HG02981 (cell line): Measurements from ENCODE around the gene THADA.
A peak's percentile ranks its signal among the peaks of the same experiment; 100 is the strongest.

Experiments
- ATAC-seq: cut with Tn5 transposase; IDR thresholded peaks from one replicate; pipeline ENCODE4 v1.9.1; 2021; ENCODE audit warnings: mild to moderate bottlenecking, moderate library complexity; ENCODE audit not compliant: unreplicated experiment

THADA gene

GRCh38 chr2:43472527-43473194, 123.2 kb downstream of the THADA start:
- ATAC-seq = no peak

GRCh38 chr2:43469713-43470112, 126.1 kb downstream of the THADA start:
- no peak for ATAC-seq

GRCh38 chr2:43469094-43469493, 126.7 kb downstream of the THADA start:
- no peak for ATAC-seq

DNA sequence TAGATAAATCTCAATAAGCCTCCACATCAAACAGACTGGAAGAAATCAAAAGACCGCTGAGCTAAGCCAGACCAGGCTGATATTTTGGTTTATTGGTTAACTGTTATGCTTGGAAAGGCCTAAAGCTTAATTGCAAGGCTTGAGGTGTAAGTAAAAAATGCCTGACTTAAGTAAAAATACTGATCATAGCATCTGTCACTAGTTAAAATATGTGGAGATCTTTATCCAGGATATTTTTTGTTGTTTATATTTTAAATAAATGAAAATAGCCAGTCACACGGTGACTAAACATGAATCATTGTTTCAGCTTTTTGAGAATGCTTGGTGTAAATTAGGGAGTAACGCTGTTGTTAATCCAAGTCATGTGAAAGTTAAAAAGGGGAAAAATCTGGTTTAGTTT, 127.9 kb downstream of the THADA start:
- ATAC-seq = no peak

DNA sequence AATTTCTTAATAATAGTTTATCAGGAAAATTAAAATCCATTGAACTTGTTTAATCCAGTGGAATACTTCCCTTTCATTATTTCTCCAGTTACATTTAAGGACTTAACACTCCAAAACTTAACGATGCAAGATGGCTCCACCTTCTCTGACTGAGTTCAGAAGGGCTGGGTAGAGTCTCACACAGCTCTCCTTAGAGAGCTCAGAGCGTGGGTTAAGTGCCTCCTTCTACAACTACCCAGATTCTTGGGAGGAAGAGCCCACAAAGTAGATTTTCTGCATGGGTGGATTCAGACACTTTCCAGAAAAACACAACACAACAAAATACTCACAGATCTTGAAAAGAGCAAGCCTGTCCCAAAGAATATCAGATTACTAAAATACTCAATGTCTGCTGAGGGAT, 130.6 kb downstream of the THADA start:
- ATAC-seq = no peak

GRCh38 chr2:43464590-43464989, 131.2 kb downstream of the THADA start:
- no peak for ATAC-seq

GRCh38 chr2:43462866-43463641, 132.8 kb downstream of the THADA start:
- ATAC-seq = no peak

- peak; percentile 77 for ATAC-seq
Measured at GRCh38 chr2:43461453-43462073, 134.3 kb downstream of the THADA start.

DNA sequence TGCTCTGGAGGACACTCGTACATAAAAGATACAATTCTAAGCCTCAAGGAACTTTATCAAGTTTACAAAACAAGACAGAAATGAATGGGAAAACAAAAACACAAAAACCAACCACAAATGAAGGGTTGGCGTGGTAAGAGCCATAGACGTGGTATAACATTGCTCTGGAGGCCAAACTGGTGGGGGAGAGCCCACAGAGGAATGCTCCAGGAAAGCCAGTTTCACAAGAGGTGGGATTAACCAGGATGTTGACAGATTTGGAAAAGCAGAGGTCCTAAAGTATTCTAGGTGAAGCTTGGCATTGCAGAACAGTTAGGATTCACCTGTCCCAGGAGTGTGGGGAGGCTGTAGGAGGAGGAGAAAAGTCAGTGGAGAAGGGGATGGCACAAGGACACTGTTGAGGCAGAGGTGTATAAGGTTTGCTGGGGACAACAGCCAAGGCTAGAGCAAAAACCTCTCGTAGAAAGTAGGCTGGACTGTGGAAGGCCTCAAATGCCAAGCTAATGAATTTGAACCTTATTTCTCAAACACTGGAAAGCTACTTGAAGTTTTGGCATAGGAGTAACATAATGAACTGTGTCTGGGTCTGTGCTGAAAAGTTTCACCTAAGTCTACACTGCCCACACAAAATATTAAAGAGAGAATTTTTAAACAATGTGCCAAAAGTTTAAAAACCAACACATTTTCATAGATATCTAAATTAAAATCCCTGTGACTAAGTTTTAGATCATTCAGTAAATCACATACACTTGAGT, 135.1 kb downstream of the THADA start:
- no peak for ATAC-seq

DNA sequence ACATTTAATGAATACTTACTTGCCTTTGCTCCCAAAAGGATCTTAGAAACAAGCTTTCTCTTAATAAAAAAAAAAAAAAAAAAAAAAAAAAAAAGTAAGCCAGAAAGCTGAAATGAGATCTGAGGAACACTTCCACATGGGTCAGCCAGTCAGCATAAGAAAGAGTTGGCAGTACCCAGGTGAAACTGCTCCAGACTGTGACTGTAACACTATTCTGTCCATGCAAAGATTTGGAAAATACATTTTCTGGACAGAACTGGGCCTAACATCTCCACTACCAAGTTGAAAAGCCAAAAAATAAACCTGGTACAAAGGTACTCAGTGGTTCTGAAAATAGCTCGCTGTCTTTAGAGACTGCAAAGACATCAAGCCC, 135.7 kb downstream of the THADA start:
- ATAC-seq = no peak

- ATAC-seq = no peak
Measured at GRCh38 chr2:43459446-43460173, 136.2 kb downstream of the THADA start.

DNA sequence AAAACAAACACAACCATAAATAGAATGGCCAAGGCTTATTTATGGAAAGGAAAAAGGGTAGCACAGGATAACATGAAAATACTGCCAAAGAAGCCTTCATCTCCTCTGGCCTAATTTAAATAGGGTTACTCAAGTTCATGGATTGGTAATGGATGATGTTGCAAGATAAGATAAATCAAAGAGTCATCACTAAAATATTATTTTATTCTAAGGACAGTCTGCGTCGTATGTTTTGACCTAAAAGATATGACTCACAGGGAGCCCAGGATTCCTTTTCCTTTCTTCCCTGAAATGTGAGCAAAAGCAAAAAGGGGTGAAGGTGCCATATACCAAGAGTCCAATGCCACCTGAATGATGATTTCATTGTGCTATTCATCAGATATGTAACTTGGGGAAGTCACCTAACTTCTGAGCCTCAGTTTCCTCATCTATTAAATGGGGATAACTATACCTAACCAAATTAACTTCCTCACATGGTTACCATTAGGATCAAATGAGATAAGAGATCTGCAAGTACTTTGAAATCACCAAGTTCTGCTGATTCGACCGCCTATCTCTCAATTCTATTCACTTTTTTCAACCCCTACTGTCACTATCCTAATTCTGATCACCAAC, 137.7 kb downstream of the THADA start:
- no peak for ATAC-seq

GRCh38 chr2:43455731-43456642, 139.9 kb downstream of the THADA start:
- peak; percentile 49 for ATAC-seq

- no peak for ATAC-seq
Measured at GRCh38 chr2:43455296-43455695, 140.5 kb downstream of the THADA start.

GRCh38 chr2:43454791-43455190, 141.0 kb downstream of the THADA start:
- ATAC-seq = no peak

- no peak for ATAC-seq
Measured at GRCh38 chr2:43453179-43454170, 142.4 kb downstream of the THADA start.

DNA sequence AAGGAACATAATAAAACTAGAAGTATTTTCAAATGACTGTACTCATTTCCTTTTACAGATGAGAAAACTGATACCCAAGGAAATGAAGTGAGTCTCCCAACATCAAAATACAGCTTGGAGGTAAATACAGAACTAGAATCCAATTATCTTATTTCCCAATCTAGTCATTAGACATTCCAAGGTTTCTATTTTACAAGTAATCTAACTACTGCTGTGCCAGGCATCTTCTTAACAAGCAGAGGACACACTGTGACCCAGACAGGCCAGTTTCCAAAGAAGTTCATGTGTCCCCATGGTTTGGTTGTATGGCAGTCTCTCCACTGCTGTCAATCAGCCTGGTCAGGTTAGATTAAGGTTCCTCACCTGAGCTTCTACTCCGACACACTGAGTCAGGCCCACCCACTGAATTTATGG, 143.5 kb downstream of the THADA start:
- no peak for ATAC-seq

DNA sequence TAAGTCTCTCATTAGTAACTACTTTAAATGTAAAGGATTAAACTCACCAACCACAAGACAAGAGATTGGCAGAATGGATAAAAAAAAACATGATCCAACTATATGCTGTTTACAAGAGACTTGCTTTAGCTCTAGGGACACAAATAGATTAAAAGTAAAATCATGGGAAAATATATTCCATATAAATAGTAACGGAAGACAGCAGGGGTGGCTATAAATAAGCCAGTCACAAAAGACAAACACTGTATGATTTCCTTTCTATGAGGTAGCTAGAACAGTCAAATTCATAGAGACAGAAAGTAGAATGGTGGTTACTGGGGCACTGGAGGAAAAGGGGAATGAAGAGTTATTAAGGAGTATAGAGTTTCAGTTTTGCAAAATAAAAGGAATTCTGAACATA, 145.2 kb downstream of the THADA start:
- no peak for ATAC-seq
